CD14-positive monocyte (primary cell): ENCODE data around the gene PPA1. TPM values are rescaled to one million over a fixed set of nuclear protein-coding genes. Genes with fewer than 3 reads are reported as not detected.

Experiments used
- DNase-seq, 3 donors: peaks; one replicate each; pipeline ENCODE4 v3.0.0-alpha.2; 2011 to 2022
- H2AFZ ChIP-seq: 2 replicates; pipeline ENCODE4 v1.6.0; 2012; ENCODE audit warnings: mild to moderate bottlenecking, low read depth, low read length, inconsistent platforms; ENCODE audit not compliant: insufficient read depth, poor library complexity, severe bottlenecking
- H3K27ac ChIP-seq, 2 donors: 1 replicate in 1 of 2; 2 replicates in 1 of 2; pipeline ENCODE4 v1.5.1; 2012 to 2013; ENCODE audit warnings: low read length in 2 of 2, control low read depth in 1 of 2, inconsistent platforms in 1 of 2, low read depth in 1 of 2, mild to moderate bottlenecking in 1 of 2
- H3K27me3 ChIP-seq, 2 donors: one replicate each; pipeline versions ENCODE4 v1.6.0 to v1.6.1; 2011 to 2013; ENCODE audit warnings: low read length in 2 of 2; ENCODE audit not compliant: control insufficient read depth in 2 of 2, insufficient read depth in 2 of 2
- H3K36me3 ChIP-seq, 2 donors: replicated peaks in 1 of 2; 1 replicate in 1 of 2; 2 replicates in 1 of 2; pipeline versions ENCODE4 v1.5.1 to v1.6.1; 2012 to 2013; ENCODE audit warnings: low read length in 2 of 2, control low read depth in 1 of 2, inconsistent platforms in 1 of 2, mild to moderate bottlenecking in 1 of 2; ENCODE audit not compliant: insufficient read depth in 2 of 2, control insufficient read depth in 1 of 2
- H3K4me1 ChIP-seq, 2 donors: 1 replicate in 1 of 2; 2 replicates in 1 of 2; pipeline versions ENCODE4 v1.5.1 to v1.6.1; 2012 to 2013; ENCODE audit warnings: low read length in 2 of 2, control low read depth in 1 of 2, inconsistent platforms in 1 of 2, mild to moderate bottlenecking in 1 of 2, moderate library complexity in 1 of 2; ENCODE audit not compliant: insufficient read depth in 2 of 2, control insufficient read depth in 1 of 2
- H3K4me2 ChIP-seq: replicated peaks from 2 replicates; pipeline ENCODE3; 2012; ENCODE audit warnings: low read length, moderate library complexity, mild to moderate bottlenecking; ENCODE audit not compliant: poor library complexity, severe bottlenecking; ENCODE audit errors: extremely low read depth
- H3K4me3 ChIP-seq, 3 experiments: fragments of 200-600 bp in 1 of 3; sonication (generic) in 1 of 3; replicated peaks in 1 of 3; 1 replicate in 2 of 3; 2 replicates in 1 of 3; pipeline ENCODE4 v1.5.1; 2011 to 2013; ENCODE audit warnings: low read length in 3 of 3, mild to moderate bottlenecking in 3 of 3, control low read depth in 2 of 3, low read depth in 2 of 3, inconsistent platforms in 1 of 3, moderate library complexity in 1 of 3
- H3K79me2 ChIP-seq: 2 replicates; pipeline ENCODE4 v1.6.0; 2012; ENCODE audit warnings: mild to moderate bottlenecking, control low read depth, inconsistent platforms, low read length, moderate library complexity; ENCODE audit not compliant: insufficient read depth
- H3K9ac ChIP-seq: 2 replicates; pipeline ENCODE4 v1.6.0; 2017; ENCODE audit warnings: low read length, mild to moderate bottlenecking; ENCODE audit not compliant: insufficient read depth, poor library complexity, severe bottlenecking
- H3K9me3 ChIP-seq, 2 donors: replicated peaks in 1 of 2; 1 replicate in 1 of 2; 2 replicates in 1 of 2; pipeline versions ENCODE4 v1.5.1 to v1.6.1; 2012 to 2013; ENCODE audit warnings: low read length in 2 of 2, control low read depth in 1 of 2; ENCODE audit not compliant: control insufficient read depth in 1 of 2, insufficient read depth in 1 of 2
- H4K20me1 ChIP-seq: 2 replicates; pipeline ENCODE4 v1.6.0; 2012; ENCODE audit warnings: mild to moderate bottlenecking, low read length, control low read depth, moderate library complexity; ENCODE audit not compliant: insufficient read depth
- H3K27ac Mint-ChIP-seq, 7 donors: one replicate each; pipeline ENCODE4 v1.8.0; 2020; ENCODE audit warnings: mild to moderate bottlenecking in 7 of 7, mixed read lengths in 7 of 7, moderate library complexity in 6 of 7, inconsistent platforms in 2 of 7
- H3K27me3 Mint-ChIP-seq, 3 donors: one replicate each; pipeline ENCODE4 v1.8.0; 2021 to 2022; ENCODE audit warnings: low read depth in 3 of 3, mild to moderate bottlenecking in 3 of 3, mixed read lengths in 3 of 3, moderate library complexity in 3 of 3, inconsistent platforms in 1 of 3
- H3K36me3 Mint-ChIP-seq, 2 donors: one replicate each; pipeline ENCODE4 v1.8.0; 2020; ENCODE audit warnings: mixed read lengths in 2 of 2, inconsistent platforms in 1 of 2, mild to moderate bottlenecking in 1 of 2
- H3K4me1 Mint-ChIP-seq: one replicate; pipeline ENCODE4 v1.8.0; 2020; ENCODE audit warnings: mild to moderate bottlenecking, mixed read lengths
- H3K4me3 Mint-ChIP-seq, 2 donors: one replicate each; pipeline ENCODE4 v1.8.0; 2020; ENCODE audit warnings: mild to moderate bottlenecking in 2 of 2, mixed read lengths in 2 of 2, moderate library complexity in 1 of 2
- H3K9me3 Mint-ChIP-seq, 7 donors: one replicate each; pipeline ENCODE4 v1.8.0; 2020 to 2022; ENCODE audit warnings: mixed read lengths in 7 of 7, mild to moderate bottlenecking in 6 of 7, moderate library complexity in 6 of 7, inconsistent platforms in 2 of 7
- CTCF ChIP-seq: fragments of 200-600 bp; IDR thresholded peaks from one replicate; pipeline ENCODE4 v1.8.0; 2022; ENCODE audit warnings: antibody characterized with exemption, mild to moderate bottlenecking
- WGBS: methylation state at CpG from one replicate; pipeline ENCODE4 v1.1.5; 2013; ENCODE audit warnings: missing lambda C conversion rate; ENCODE audit not compliant: insufficient coverage; 5-methylcytosine and 5-hydroxymethylcytosine counted together
- intact Hi-C, 2 donors: fragments of 100-400 bp; cut with micrococcal nuclease; formaldehyde crosslinking; loops; one replicate each; pipeline versions ENCODE4 v1.15.0 to v1.15.1; 2023
- polyA minus RNA-seq: library from RNA; depleted of rRNA, polyadenylated mRNA; stranded (reverse); fragments of >200 nt; gene quantifications from 2 replicates; pipeline ENCODE4 v1.2.3, GENCODE V29; 2012
- polyA plus RNA-seq, 3 donors: library from polyadenylated mRNA; depleted of rRNA in 1 of 3; unstranded in 2 of 3; stranded (reverse) in 1 of 3; fragments of 300-500 nt in 2 of 3; fragments of >200 nt in 1 of 3; fragmentation: Illumina TruSeq in 2 of 3; gene quantifications; 1 replicate in 2 of 3; 2 replicates in 1 of 3; pipeline ENCODE4 v1.2.3, GENCODE V29; 2012 to 2021
- total RNA-seq, 12 experiments: library from RNA in 1 of 12; stranded (reverse) in 1 of 12; fragments of 120-200 nt in 1 of 12; gene quantifications; one replicate each; pipeline ENCODE4 v1.2.4 and lab custom pipeline; 2013 to 2026; ENCODE audit warnings: mixed read lengths in 6 of 12, inconsistent platforms in 1 of 12

PPA1 gene
- 93.4 TPM for total RNA-seq (2013)
- polyA plus RNA-seq: 100 to 1,000 TPM in 2 of 3 donors, 10 to 100 TPM in 1; 30.9 to 125 (median 112) TPM
- polyA minus RNA-seq: 27.4 and 51.7 TPM in 2 replicates
- 10.1 to 61.8 (median 41.4) reads per million in 11 experiments for total RNA-seq (lab: John Stamatoyannopoulos, UW)

GRCh38 chr10:70233109-70233938 is at the start of gene PPA1:
Gene PPA1, minus strand, starts transcription at chr10:70233429. Its CDS starts 102 bp downstream, at chr10:70233327.
- peak within 1 kb of the TSS; percentile 95 for H2AFZ ChIP-seq
- intact Hi-C loops: no loop called here
- H3K27me3 Mint-ChIP-seq: peaks cover 0 to 3% (median 0%) of the 10 kb centered on the region in 3 donors
- peak within 1 kb of the TSS; percentile 99 for H3K4me2 ChIP-seq
- H3K4me3 ChIP-seq: peak within 1 kb of the TSS; percentile 72 to 95 (median 82)
- H3K9ac ChIP-seq: peak within 1 kb of the TSS; percentile 73
- peak within 1 kb of the TSS; percentile 96 for H3K4me3 Mint-ChIP-seq
- H3K27ac ChIP-seq: peak within 1 kb of the TSS; percentile 28 to 72
- H3K36me3 Mint-ChIP-seq: peaks cover 11 to 18% of the 10 kb centered on the region in 2 donors
- H3K4me1 ChIP-seq: peaks cover 17 to 23% of the 10 kb centered on the region in 2 donors
- H3K9me3 ChIP-seq: no peaks in the 10 kb centered on the region
- peaks cover 0 to 1% (median 0%) of the 10 kb centered on the region in 7 donors for H3K9me3 Mint-ChIP-seq
- H4K20me1 ChIP-seq: no peaks in the 10 kb centered on the region
- H3K27me3 ChIP-seq: no peaks in the 10 kb centered on the region
- H3K79me2 ChIP-seq: peaks cover 26% of the 10 kb centered on the region
- no peak for TF ChIP-seq CTCF
- under 1% methylated on average over 70 of the region's 74 CpGs for WGBS
- H3K4me1 Mint-ChIP-seq: peaks cover 12% of the 10 kb centered on the region
- peak within 1 kb of the TSS; percentile 81 to 94 (median 86) for H3K27ac Mint-ChIP-seq
- DNase-seq: peak; percentile 96 to 97 (median 97)
- peaks cover 7 to 15% of the 10 kb centered on the region in 2 donors for H3K36me3 ChIP-seq

- Histone ChIP-seq H3K4me2 (no peak overlapping the region), H2AFZ (no peak overlapping the region), H3K4me1 (peaks cover 61 to 75% of the 10 kb centered on the region in 2 donors), H3K27ac (no peak overlapping the region), H3K9ac (no peak overlapping the region), H3K9me3 (peaks cover 0 to 5% of the 10 kb centered on the region in 2 donors), H4K20me1 (no peaks in the 10 kb centered on the region), H3K79me2 (no peaks in the 10 kb centered on the region), H3K4me3 (no peak overlapping the region), H3K27me3 (peaks cover 23 to 24% of the 10 kb centered on the region in 2 donors), H3K36me3 (no peaks in the 10 kb centered on the region)
- TF ChIP-seq CTCF: no peak
- no peak for DNase-seq
- WGBS: no CpG with 5 or more reads among the region's 1 CpG
- Mint-ChIP-seq H3K36me3 (peaks cover 5 to 9% of the 10 kb centered on the region in 2 donors), H3K4me1 (peaks cover 75% of the 10 kb centered on the region), H3K27me3 (peaks cover 26 to 30% (median 30%) of the 10 kb centered on the region in 3 donors), H3K9me3 (peaks cover 3 to 14% (median 4%) of the 10 kb centered on the region in 7 donors), H3K4me3 (no peak overlapping the region), H3K27ac (no peak overlapping the region)
- intact Hi-C loops: no loop called here
These were observed 48.4 kb upstream of the PPA1 start for GRCh38 chr10:70281609-70282008.
